GM12801 (cell line): Measurements from ENCODE around the gene TMEM273.

Experiments
- CTCF ChIP-seq: IDR thresholded peaks from one replicate; pipeline ENCODE4 v1.5.1; 2011; ENCODE audit warnings: control low read depth; ENCODE audit not compliant: insufficient read length; ENCODE audit errors: extremely low read depth

TMEM273 gene

GRCh38 chr10:49111320-49111698, 76.9 kb downstream of the TMEM273 start:
- TF ChIP-seq CTCF = no peak

GRCh38 chr10:49110684-49111319, 77.4 kb downstream of the TMEM273 start:
- TF ChIP-seq CTCF = no peak

GRCh38 chr10:49109669-49110340, 78.4 kb downstream of the TMEM273 start:
- no peak for TF ChIP-seq CTCF

GRCh38 chr10:49108656-49109055, 79.5 kb downstream of the TMEM273 start:
- no peak for TF ChIP-seq CTCF

- no peak for TF ChIP-seq CTCF
Measured at GRCh38 chr10:49107887-49108267, 80.3 kb downstream of the TMEM273 start.

GRCh38 chr10:49107111-49107886, 80.9 kb downstream of the TMEM273 start:
- TF ChIP-seq CTCF = no peak

- no peak for TF ChIP-seq CTCF
Measured at GRCh38 chr10:49106451-49106850, 81.7 kb downstream of the TMEM273 start.
